GM12878 (cell line): ENCODE data around the gene INTU.

Experiments used
- CBX5 ChIP-seq: sonication (generic); IDR thresholded peaks from 2 replicates; pipeline ENCODE4 v1.6.1; 2016; ENCODE audit warnings: low read depth, moderate library complexity, mild to moderate bottlenecking, inconsistent platforms
- EP300 ChIP-seq, 2 experiments: fragments of 150-350 bp in 1 of 2; IDR thresholded peaks; 2 replicates each; pipeline ENCODE4 v1.6.1; 2011 to 2012; ENCODE audit warnings: low read depth in 2 of 2, low read length in 2 of 2, borderline replicate concordance in 1 of 2, improper control_type of control experiment in 1 of 2, inconsistent platforms in 1 of 2; ENCODE audit not compliant: control insufficient read depth in 1 of 2
- HDGF ChIP-seq: fragments of 450-650 bp; IDR thresholded peaks from 2 replicates; pipeline ENCODE4 v1.6.1; 2016; ENCODE audit warnings: antibody characterized with exemption

GRCh38 chr4:127734976-127735375, 102.2 kb downstream of the INTU start:
- TF ChIP-seq CBX5 (no peak), HDGF (no peak), EP300 (IDR thresholded peaks at IDR 0.05; ENCODE audit: borderline replicate concordance in 1 of 2, control insufficient read depth in 1 of 2, low read depth in 2 of 2, low read length in 2 of 2) (no peak)
